ENCODE results near the gene FILIP1.

The FILIP1 gene

DNA sequence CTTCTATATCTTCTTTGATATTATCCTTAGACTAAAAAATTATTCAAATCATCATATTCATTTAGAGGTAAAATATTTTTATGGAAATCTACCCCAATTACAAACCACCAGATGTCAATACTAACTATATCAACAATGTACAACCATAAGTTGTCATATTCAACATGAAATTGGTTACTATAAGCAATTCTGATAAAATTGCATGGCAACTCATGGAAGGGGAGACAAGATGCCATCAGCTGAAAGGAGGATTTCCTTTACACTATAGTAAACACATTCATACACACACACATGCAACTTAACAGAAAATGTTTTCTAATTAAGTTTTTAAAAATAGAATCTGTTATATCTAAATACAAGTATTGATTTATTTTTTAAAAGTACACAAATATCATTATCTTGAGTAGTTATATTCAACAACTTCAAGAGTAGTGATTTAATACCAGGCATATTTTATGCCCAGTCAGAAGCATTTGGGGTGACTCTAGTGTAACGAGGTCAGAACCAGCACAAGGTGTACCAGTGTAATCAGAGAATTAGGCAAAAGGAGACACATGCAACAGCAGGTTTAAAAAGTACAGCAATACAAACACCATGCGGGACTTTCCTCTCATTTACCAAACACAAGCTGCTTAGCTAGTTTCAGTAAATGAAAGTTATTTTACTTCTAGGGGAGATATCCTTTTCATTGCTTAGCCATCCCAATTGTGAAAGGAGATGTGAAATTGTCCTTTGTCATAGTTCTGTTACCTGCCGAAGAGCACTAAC, 1.0 kb downstream of the FILIP1 start:
- H3K4me3 ChIP-seq (ENCODE audit: low read depth, low read length): no peak overlapping the region
- TF ChIP-seq, protein P1, sequence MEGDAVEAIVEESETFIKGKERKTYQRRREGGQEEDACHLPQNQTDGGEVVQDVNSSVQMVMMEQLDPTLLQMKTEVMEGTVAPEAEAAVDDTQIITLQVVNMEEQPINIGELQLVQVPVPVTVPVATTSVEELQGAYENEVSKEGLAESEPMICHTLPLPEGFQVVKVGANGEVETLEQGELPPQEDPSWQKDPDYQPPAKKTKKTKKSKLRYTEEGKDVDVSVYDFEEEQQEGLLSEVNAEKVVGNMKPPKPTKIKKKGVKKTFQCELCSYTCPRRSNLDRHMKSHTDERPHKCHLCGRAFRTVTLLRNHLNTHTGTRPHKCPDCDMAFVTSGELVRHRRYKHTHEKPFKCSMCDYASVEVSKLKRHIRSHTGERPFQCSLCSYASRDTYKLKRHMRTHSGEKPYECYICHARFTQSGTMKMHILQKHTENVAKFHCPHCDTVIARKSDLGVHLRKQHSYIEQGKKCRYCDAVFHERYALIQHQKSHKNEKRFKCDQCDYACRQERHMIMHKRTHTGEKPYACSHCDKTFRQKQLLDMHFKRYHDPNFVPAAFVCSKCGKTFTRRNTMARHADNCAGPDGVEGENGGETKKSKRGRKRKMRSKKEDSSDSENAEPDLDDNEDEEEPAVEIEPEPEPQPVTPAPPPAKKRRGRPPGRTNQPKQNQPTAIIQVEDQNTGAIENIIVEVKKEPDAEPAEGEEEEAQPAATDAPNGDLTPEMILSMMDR (IDR thresholded peaks at IDR 0.05; ENCODE audit: low read depth, low read length): no peak
- TF ChIP-seq POLR2A (IDR thresholded peaks at IDR 0.05; ENCODE audit: extremely low read depth, insufficient read length) (no peak), MYC (IDR thresholded peaks at IDR 0.05; ENCODE audit: low read depth, low read length) (no peak), MAX (IDR thresholded peaks at IDR 0.05; ENCODE audit: low read depth, low read length) (no peak)
- no peak for DNase-seq (ENCODE audit: low read depth)

GRCh38 chr6:75491291-75491690, 2.3 kb downstream of the FILIP1 start:
- TF ChIP-seq MAX (IDR thresholded peaks at IDR 0.05; ENCODE audit: low read depth, low read length) (no peak), POLR2A (IDR thresholded peaks at IDR 0.05; ENCODE audit: extremely low read depth, insufficient read length) (no peak), MYC (IDR thresholded peaks at IDR 0.05; ENCODE audit: low read depth, low read length) (no peak)
- TF ChIP-seq, protein P1 (IDR thresholded peaks at IDR 0.05; ENCODE audit: low read depth, low read length): no peak
- H3K4me3 ChIP-seq (ENCODE audit: low read depth, low read length): no peak overlapping the region
- no peak for DNase-seq (ENCODE audit: low read depth)

GRCh38 chr6:75490706-75491105, 2.9 kb downstream of the FILIP1 start:
- DNase-seq (ENCODE audit: low read depth): no peak
- H3K4me3 ChIP-seq (ENCODE audit: low read depth, low read length): no peak overlapping the region
- TF ChIP-seq POLR2A (IDR thresholded peaks at IDR 0.05; ENCODE audit: extremely low read depth, insufficient read length): no peak
- TF ChIP-seq, protein P1 (IDR thresholded peaks at IDR 0.05; ENCODE audit: low read depth, low read length): no peak
- TF ChIP-seq MAX (IDR thresholded peaks at IDR 0.05; ENCODE audit: low read depth, low read length): no peak
- TF ChIP-seq MYC (IDR thresholded peaks at IDR 0.05; ENCODE audit: low read depth, low read length): no peak

- H3K4me3 ChIP-seq (ENCODE audit: low read depth, low read length): no peak overlapping the region
- TF ChIP-seq MYC (IDR thresholded peaks at IDR 0.05; ENCODE audit: low read depth, low read length) (no peak), MAX (IDR thresholded peaks at IDR 0.05; ENCODE audit: low read depth, low read length) (no peak), POLR2A (IDR thresholded peaks at IDR 0.05; ENCODE audit: extremely low read depth, insufficient read length) (no peak)
- TF ChIP-seq, protein P1 (IDR thresholded peaks at IDR 0.05; ENCODE audit: low read depth, low read length): no peak
- DNase-seq (ENCODE audit: low read depth): no peak
Measured at GRCh38 chr6:75489025-75489424, 4.6 kb downstream of the FILIP1 start.

DNA sequence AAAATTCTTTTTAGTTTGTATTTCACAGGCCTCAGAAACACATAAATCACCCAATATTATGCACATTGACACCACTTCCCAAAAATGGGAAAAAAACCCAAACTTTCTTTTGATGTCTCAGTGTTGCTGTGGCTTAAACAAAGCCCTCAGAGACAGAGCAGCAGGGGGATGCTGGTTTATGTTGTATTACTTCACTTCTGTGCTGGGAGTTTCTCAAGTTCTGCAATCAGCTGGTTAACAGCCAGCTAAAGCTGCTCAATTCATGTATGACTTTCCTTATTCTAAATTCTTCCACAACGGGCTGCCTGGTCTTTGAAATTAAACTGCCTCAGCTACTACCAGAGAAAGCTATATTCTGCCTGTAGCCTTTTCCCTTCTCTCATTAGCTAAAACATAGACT, 5.6 kb downstream of the FILIP1 start:
- H3K4me3 ChIP-seq (ENCODE audit: low read depth, low read length): no peak overlapping the region
- DNase-seq (ENCODE audit: low read depth): no peak
- TF ChIP-seq MAX (IDR thresholded peaks at IDR 0.05; ENCODE audit: low read depth, low read length) (no peak), POLR2A (IDR thresholded peaks at IDR 0.05; ENCODE audit: extremely low read depth, insufficient read length) (no peak), MYC (IDR thresholded peaks at IDR 0.05; ENCODE audit: low read depth, low read length) (no peak)
- TF ChIP-seq, protein P1 (IDR thresholded peaks at IDR 0.05; ENCODE audit: low read depth, low read length): no peak
